GM19240 (cell line): ENCODE measurements around the gene SELL.
"Not testable (repeated sequence)": the region's sequence is repeated elsewhere in the genome, so short reads cannot be mapped to it uniquely, and the experiment has no call there.

Experiments
- DNase-seq: peaks from one replicate; pipeline ENCODE4 v3.0.0; 2011; ENCODE audit warnings: low spot score; ENCODE audit not compliant: insufficient read length

The SELL gene

DNA sequence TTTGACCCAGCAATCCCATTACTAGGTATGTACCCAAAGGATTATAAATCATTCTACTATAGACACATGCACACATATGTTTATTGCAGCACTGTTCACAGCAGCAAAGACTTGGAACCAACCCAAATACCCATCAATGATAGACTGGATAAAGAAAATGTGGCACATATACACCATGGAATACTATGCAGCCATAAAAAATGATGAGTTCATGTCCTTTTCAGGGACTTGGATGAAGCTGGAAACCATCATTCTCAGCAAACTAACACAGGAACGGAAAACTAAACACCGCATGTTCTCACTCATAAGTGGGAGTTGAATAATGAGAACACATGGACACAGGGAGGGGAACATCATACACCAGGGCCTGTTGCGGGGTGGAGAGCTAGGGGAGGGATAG lies 41.2 kb downstream of the SELL start:
- DNase-seq, result not testable (repeated sequence)

DNA sequence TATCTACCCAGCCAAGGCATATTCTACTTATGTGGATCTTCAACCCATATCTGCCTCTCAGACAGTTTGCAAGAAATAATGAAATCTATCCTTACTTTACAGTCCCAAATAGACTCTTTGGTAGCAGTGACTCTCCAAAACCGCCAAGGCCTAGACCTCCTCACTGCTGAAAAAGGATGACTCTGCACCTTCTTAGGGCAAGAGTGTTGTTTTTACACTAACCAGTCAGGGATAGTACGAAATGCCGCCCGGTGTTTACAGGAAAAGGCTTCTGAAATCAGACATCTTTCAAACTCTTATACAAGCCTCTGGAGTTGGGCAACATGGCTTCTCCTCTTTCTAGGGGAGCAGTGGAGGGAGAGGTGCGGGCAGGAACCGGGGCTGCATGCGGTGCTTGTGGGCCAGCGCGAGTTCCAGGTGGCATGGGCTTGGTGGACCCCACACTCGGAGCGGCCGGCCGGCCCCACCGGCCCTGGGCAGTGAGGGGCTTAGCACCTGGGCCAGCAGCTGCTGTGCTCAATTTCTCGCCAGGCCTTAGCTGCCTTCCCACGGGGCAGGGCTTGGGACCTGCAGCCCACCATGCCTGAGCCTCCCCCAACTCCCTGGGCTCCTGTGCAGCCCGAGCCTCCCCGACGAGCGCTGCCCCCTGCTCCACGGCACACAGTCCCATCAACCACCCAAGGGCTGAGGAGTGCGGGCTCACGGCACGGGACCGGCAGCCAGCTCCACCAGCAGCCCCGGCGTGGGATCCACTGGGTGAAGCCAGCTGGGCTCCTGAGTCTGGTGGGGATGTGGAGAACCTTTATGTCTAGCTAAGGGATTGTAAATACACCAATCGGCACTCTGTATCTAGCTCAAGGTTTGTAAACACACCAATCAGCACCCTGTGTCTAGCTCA lies 43.5 kb downstream of the SELL start:
- DNase-seq, result not testable (repeated sequence)

DNA sequence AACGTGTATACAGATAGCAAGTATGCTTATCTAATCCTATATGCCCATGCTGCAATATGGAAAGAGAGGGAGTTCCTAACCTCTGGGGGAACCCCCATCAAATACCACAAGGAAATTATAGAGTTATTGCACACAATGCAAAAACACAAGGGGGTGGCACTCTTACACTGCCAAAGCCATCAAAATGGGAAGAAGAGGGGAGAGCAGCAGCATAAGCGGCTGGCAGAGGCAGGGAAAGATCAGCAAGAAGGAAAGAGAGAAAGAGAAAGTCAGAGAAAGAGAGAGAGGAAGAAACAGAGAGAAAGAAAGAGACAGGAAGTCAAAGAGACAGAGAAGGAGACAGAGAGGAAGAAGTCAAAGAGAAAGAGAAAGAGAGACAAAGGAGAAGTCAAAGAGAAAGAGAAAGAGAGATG lies 44.2 kb downstream of the SELL start:
- not testable (repeated sequence) for DNase-seq

DNA sequence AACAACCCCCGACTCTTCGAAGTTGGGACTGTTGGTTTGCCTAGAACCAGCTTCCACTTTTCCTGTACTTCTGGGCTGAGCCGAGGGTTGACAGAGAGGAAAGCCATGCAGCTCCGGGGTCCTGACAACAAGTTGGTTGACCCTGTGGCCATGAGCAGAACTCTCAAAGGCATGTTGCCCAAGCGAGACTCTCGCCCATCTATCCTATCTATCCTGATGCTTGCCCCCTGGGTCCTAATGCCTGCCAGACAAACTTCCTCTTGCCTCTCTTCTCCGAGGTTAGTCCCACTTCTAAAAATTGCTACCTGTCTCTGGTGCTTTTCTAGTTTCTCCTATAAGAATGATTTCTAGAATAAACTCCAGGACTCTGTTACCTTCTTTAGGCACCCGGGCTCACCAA lies 48.7 kb downstream of the SELL start:
- not testable (repeated sequence) for DNase-seq

DNA sequence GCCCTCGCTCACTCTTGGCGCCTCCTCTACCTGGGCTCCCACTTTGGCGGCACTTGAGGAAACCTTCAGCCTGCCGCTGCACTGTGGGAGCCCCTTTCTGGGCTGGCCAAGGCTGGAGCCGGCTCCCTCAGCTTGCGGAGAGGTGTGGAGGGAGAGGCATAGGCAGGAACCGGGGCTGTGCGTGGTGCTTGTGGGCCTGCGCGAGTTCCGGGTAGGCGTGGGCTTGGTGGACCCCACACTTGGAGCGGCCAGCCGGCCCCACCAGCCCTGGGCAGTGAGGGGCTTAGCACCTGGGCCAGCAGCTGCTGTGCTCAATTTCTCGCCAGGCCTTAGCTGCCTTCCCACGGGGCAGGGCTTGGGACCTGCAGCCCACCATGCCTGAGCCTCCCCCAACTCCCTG lies 50.4 kb downstream of the SELL start:
- DNase-seq, result not testable (repeated sequence)

DNA sequence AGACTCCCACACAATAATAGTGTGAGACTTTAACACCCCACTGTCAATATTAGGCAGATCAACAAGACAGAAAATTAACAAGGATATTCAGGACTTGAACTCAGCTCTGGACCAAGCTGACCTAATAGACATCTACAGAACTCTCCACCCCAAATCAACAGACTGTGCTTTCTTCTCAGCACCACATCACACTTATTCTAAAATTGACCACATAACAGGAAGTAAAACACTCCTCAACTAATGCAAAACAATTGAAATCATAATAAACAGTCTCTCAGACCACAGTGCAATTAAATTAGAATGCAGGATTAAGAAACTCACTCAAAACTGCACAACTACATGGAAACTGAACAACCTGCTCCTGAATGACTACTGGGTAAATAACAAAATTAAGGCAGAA lies 52.6 kb downstream of the SELL start:
- not testable (repeated sequence) for DNase-seq

DNA sequence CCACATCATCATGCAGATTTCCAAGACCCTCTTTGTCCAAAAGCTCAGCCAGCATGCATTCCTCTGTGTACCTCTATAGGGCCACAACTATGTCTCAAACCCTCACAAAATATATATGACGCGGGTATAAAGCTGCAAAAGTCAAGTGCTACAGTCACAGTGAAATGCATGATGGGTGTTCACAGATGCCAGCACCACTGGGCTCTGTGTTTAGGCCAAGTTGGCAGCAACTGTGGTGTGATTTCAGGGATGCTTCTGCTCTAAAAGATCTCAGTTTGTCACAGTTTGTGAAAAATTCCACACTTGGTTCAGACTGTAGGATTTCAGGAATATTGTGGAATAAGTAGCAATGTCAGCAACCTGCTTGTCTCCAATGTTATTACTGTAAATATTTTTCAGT lies 57.5 kb downstream of the SELL start:
- DNase-seq, result no peak

DNA sequence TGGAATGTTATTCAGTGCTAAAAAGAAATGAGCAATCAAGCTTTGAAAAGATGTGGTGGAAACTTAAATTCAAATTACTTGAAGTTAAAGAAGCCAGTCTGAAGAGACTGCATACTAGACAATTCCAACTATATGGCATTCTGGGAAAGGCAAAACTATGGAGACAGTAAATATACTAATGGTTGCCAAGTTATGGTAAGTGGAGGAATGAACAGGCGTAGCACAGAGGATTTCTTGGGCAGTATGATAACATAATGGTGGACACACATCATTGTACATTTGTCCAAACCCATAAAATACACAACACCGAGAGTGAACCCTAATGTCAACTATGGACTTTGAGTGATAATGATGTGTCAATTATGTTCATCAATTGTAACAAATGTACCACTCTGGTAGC lies 60.4 kb downstream of the SELL start:
- no peak for DNase-seq

DNA sequence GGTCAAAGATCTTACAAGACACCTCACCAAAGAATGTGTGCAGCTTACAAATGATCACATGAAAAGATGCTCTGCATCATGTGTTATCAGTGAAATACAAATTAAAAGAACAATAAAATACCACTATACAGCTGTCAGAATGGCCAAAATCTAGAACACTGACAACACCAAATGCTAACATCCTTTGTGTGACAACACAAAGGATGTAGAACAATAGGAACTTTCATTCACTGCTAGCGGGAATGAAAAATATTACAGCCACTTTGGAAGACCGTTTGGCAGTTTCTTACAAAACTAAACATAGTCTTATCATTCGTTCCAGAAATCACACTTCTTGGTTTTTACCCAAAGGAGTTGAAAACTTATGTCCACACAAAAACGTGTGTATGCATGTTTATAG lies 60.9 kb downstream of the SELL start:
- no peak for DNase-seq

DNA sequence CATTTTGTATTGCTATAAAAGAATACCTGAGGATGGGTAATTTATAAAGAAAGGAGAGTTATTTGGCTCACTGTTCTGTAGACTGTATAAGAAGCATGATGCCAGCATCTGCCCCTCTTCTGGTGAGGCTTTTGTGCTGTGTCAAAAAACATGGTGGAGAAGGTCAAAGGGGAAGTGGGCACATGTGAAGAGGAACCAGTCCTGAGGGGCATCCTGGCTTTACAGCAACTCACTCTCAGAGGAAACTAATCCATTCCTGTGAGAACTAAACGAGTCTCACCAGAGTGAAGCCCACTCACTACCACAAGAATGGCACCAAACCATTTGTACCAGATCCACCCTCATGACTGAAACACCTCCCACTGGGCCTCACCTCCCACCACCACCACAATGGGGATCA lies 62.7 kb downstream of the SELL start:
- DNase-seq, result no peak

DNA sequence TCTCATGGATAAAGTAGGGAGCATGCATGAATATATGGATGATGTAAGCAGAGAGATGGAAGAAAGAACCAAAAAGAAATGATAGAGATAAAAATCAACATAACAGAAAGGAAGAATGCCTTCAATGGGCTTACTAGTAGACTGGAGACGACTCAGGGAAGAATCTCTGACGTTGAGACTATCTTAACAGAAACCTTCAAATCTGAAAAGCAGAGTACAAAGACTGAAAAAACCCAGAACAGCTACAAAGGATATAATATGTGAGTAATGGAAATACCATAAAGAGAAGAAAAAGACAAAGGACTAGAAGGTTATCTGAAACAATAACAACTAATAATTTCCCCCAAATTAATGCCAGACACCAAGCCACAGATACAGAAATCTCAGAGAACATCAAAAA lies 63.2 kb downstream of the SELL start:
- DNase-seq, result no peak

DNA sequence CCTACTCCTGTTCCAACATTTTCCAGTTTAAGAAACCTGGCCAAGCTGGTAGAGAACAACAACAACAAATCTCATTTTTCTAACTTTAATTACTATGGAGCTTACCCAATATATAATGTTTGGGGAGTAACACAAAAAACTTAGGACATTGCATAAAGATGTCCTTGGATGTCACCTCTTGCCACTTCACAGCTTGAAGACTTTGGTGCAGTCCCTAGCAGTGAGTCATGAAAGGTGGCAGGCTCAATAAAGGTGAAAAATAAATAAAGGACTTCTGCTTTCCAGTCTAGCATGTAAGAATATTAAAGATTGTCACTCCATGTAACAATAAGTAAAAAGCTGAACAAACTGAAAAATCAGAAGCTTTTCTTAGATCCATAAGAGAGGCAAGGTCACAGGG lies 63.9 kb downstream of the SELL start:
- no peak for DNase-seq

DNA sequence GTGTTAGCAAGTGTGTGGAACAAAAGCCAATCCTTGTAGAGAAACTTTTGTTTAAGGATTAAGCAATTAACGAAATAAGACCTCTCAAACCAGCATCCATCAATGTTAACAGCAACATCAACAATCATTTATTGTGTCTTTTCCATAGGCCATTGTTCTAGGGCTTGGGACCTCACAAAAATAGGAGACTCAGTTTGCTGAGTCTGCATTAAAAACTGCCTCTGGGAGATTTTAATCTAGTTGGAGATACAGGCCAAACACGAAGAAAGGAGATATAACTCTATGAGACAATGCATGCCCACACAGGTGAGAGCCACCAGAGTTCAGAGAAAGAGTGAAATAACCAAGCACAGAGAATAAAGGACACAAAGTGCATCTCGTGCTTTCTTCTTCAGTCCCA lies 67.1 kb downstream of the SELL start:
- DNase-seq, result no peak
